SK-N-SH treated with all-trans-retinoic acid at 6 μM for 48 hours (cell line): ENCODE data around the gene EPHB2.

ENCODE experiments used
- ATAC-seq: fragments of 200-7000 bp; cut with Tn5 transposase; 3 replicates; pipeline ENCODE4 v1.9.1; 2020; ENCODE audit warnings: mild to moderate bottlenecking, moderate library complexity
- ARNTL ChIP-seq: fragments of 450-650 bp; formaldehyde crosslinking; IDR thresholded peaks from 2 replicates; pipeline ENCODE4 v1.5.0; 2020; ENCODE audit warnings: low read depth, mild to moderate bottlenecking, moderate library complexity, borderline replicate concordance
- BACH2 ChIP-seq: fragments of 250-450 bp; sonication (Bioruptor Pico); IDR thresholded peaks from 2 replicates; pipeline ENCODE4 v1.9.0; 2021; ENCODE audit warnings: mild to moderate bottlenecking, borderline replicate concordance
- CSDC2 ChIP-seq: fragments of 250-450 bp; sonication (Bioruptor Pico); IDR thresholded peaks from 2 replicates; pipeline ENCODE4 v1.5.0; 2020; ENCODE audit warnings: mild to moderate bottlenecking, moderate library complexity
- ESRRG ChIP-seq: fragments of 250-450 bp; sonication (Bioruptor Pico); IDR thresholded peaks from 2 replicates; pipeline ENCODE4 v1.6.1; 2021; ENCODE audit warnings: mild to moderate bottlenecking
- ISL1 ChIP-seq: fragments of 250-450 bp; sonication (Bioruptor Pico); IDR thresholded peaks from 2 replicates; pipeline ENCODE4 v2.1.2; 2022; ENCODE audit warnings: mild to moderate bottlenecking, moderate library complexity
- PPARA ChIP-seq: fragments of 250-450 bp; sonication (Bioruptor Pico); IDR thresholded peaks from 2 replicates; pipeline ENCODE4 v1.5.0; 2020; ENCODE audit warnings: mild to moderate bottlenecking, borderline replicate concordance
- RARB ChIP-seq: fragments of 250-450 bp; sonication (Bioruptor Pico); IDR thresholded peaks from 2 replicates; pipeline ENCODE4 v1.8.0; 2021; ENCODE audit warnings: mild to moderate bottlenecking, moderate library complexity
- SNAI2 ChIP-seq: fragments of 250-450 bp; sonication (Bioruptor Pico); IDR thresholded peaks from 2 replicates; pipeline ENCODE4 v1.5.0; 2020; ENCODE audit warnings: mild to moderate bottlenecking, moderate library complexity
- TCF4 ChIP-seq: fragments of 250-450 bp; sonication (Bioruptor Pico); IDR thresholded peaks from 2 replicates; pipeline ENCODE4 v1.8.0; 2021; ENCODE audit warnings: mild to moderate bottlenecking, moderate library complexity, borderline replicate concordance
- TOX ChIP-seq: fragments of 250-450 bp; sonication (Bioruptor Pico); IDR thresholded peaks from 2 replicates; pipeline ENCODE4 v1.8.0; 2021; ENCODE audit warnings: mild to moderate bottlenecking, moderate library complexity, borderline replicate concordance
- TSHZ2 ChIP-seq: fragments of 250-450 bp; sonication (Bioruptor Pico); IDR thresholded peaks from 2 replicates; pipeline ENCODE4 v1.5.0; 2020; ENCODE audit warnings: mild to moderate bottlenecking, moderate library complexity
- ZFP3 ChIP-seq: fragments of 250-450 bp; sonication (Bioruptor Pico); IDR thresholded peaks from 2 replicates; pipeline ENCODE4 v1.5.0; 2020; ENCODE audit warnings: mild to moderate bottlenecking, moderate library complexity
- ZFP30 ChIP-seq: fragments of 450-650 bp; formaldehyde crosslinking; IDR thresholded peaks from 2 replicates; pipeline ENCODE4 v1.5.0; 2022; ENCODE audit warnings: mild to moderate bottlenecking, moderate library complexity
- ZNF565 ChIP-seq: fragments of 450-650 bp; formaldehyde crosslinking; conservative IDR thresholded peaks from 2 replicates; pipeline ENCODE4 v1.5.0; 2020; ENCODE audit warnings: low read depth, mild to moderate bottlenecking, moderate library complexity
- ZNF70 ChIP-seq: fragments of 450-650 bp; formaldehyde crosslinking; IDR thresholded peaks from 2 replicates; pipeline ENCODE4 v1.5.0; 2020; ENCODE audit warnings: mild to moderate bottlenecking, moderate library complexity
- ZNF8 ChIP-seq: fragments of 450-650 bp; formaldehyde crosslinking; IDR thresholded peaks from 2 replicates; pipeline ENCODE4 v1.5.0; 2020; ENCODE audit warnings: mild to moderate bottlenecking, moderate library complexity
- TF ChIP-seq, protein P1 (sequence below): fragments of 250-450 bp; sonication (Bioruptor Pico); IDR thresholded peaks from 2 replicates; pipeline ENCODE4 v1.5.1; 2021; ENCODE audit warnings: mild to moderate bottlenecking, moderate library complexity
- TF ChIP-seq, protein P2 (sequence below): fragments of 250-450 bp; sonication (Bioruptor Pico); IDR thresholded peaks from 2 replicates; pipeline ENCODE4 v1.5.1; 2020; ENCODE audit warnings: low read depth, mild to moderate bottlenecking, moderate library complexity
- TF ChIP-seq, protein P3 (sequence below): fragments of 250-450 bp; sonication (Bioruptor Pico); IDR thresholded peaks from 2 replicates; pipeline ENCODE4 v1.8.0; 2020; ENCODE audit warnings: mild to moderate bottlenecking, moderate library complexity, borderline replicate concordance

Gene EPHB2

GRCh38 chr1:22845398-22845935, 134.8 kb downstream of the EPHB2 start:
- no peak for ATAC-seq
- TF ChIP-seq SNAI2 (no peak), PPARA (CRISPR knock-in tag) (no peak), BACH2 (CRISPR knock-in tag) (no peak), ZNF565 (CRISPR knock-in tag) (no peak), ZFP30 (CRISPR knock-in tag) (no peak), TCF4 (CRISPR knock-in tag) (no peak)
- TF ChIP-seq, protein P1, sequence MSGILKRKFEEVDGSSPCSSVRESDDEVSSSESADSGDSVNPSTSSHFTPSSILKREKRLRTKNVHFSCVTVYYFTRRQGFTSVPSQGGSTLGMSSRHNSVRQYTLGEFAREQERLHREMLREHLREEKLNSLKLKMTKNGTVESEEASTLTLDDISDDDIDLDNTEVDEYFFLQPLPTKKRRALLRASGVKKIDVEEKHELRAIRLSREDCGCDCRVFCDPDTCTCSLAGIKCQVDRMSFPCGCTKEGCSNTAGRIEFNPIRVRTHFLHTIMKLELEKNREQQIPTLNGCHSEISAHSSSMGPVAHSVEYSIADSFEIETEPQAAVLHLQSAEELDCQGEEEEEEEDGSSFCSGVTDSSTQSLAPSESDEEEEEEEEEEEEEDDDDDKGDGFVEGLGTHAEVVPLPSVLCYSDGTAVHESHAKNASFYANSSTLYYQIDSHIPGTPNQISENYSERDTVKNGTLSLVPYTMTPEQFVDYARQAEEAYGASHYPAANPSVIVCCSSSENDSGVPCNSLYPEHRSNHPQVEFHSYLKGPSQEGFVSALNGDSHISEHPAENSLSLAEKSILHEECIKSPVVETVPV (CRISPR knock-in tag), result no peak

- TF ChIP-seq TSHZ2 (no peak), SNAI2 (no peak), ESRRG (CRISPR knock-in tag) (no peak), CSDC2 (CRISPR knock-in tag) (no peak), ISL1 (no peak), ZNF8 (no peak), ARNTL (CRISPR knock-in tag) (no peak), ZNF70 (CRISPR knock-in tag) (no peak), RARB (CRISPR knock-in tag) (no peak), BACH2 (CRISPR knock-in tag) (no peak), ZFP3 (CRISPR knock-in tag) (no peak), PPARA (CRISPR knock-in tag) (no peak), TOX (CRISPR knock-in tag) (no peak), ZNF565 (CRISPR knock-in tag) (no peak), TCF4 (CRISPR knock-in tag) (no peak), ZFP30 (CRISPR knock-in tag) (no peak)
- TF ChIP-seq, protein P1 (CRISPR knock-in tag), result no peak
- TF ChIP-seq, protein P2, sequence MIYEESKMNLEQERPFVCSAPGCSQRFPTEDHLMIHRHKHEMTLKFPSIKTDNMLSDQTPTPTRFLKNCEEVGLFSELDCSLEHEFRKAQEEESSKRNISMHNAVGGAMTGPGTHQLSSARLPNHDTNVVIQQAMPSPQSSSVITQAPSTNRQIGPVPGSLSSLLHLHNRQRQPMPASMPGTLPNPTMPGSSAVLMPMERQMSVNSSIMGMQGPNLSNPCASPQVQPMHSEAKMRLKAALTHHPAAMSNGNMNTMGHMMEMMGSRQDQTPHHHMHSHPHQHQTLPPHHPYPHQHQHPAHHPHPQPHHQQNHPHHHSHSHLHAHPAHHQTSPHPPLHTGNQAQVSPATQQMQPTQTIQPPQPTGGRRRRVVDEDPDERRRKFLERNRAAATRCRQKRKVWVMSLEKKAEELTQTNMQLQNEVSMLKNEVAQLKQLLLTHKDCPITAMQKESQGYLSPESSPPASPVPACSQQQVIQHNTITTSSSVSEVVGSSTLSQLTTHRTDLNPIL, result no peak
- TF ChIP-seq, protein P3, sequence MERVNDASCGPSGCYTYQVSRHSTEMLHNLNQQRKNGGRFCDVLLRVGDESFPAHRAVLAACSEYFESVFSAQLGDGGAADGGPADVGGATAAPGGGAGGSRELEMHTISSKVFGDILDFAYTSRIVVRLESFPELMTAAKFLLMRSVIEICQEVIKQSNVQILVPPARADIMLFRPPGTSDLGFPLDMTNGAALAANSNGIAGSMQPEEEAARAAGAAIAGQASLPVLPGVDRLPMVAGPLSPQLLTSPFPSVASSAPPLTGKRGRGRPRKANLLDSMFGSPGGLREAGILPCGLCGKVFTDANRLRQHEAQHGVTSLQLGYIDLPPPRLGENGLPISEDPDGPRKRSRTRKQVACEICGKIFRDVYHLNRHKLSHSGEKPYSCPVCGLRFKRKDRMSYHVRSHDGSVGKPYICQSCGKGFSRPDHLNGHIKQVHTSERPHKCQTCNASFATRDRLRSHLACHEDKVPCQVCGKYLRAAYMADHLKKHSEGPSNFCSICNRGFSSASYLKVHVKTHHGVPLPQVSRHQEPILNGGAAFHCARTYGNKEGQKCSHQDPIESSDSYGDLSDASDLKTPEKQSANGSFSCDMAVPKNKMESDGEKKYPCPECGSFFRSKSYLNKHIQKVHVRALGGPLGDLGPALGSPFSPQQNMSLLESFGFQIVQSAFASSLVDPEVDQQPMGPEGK (CRISPR knock-in tag), result no peak
- TF ChIP-seq, all 23 proteins: peak for 0
- ATAC-seq, result no peak
These were observed 135.8 kb downstream of the EPHB2 start for GRCh38 chr1:22846458-22846857.

- ATAC-seq, result no peak
- TF ChIP-seq TSHZ2, result no peak
- TF ChIP-seq CSDC2 (CRISPR knock-in tag), result no peak
- no peak for TF ChIP-seq RARB (CRISPR knock-in tag)
- no peak for TF ChIP-seq ZNF565 (CRISPR knock-in tag)
- TF ChIP-seq, protein P1 (CRISPR knock-in tag), result no peak
- TF ChIP-seq ESRRG (CRISPR knock-in tag), result no peak
- TF ChIP-seq ZFP3 (CRISPR knock-in tag), result no peak
- TF ChIP-seq ZNF70 (CRISPR knock-in tag), result no peak
- TF ChIP-seq, all 23 proteins: peak for 0
These were observed 136.6 kb downstream of the EPHB2 start for GRCh38 chr1:22847249-22847648.
